Aorta (tissue), 5 donors: ENCODE data around the gene CPNE4. TPM values are rescaled to one million over a fixed set of nuclear protein-coding genes. Genes with fewer than 3 reads are reported as not detected.

Source experiments
- ATAC-seq: fragments of 200-7000 bp; cut with Tn5 transposase; one replicate; pipeline ENCODE4 v1.9.1; 2022; ENCODE audit warnings: moderate library complexity; ENCODE audit not compliant: low FRiP score
- DNase-seq, 2 donors: peaks; one replicate each; pipeline ENCODE4 v3.0.0-alpha.2; 2020
- H3K27ac ChIP-seq, 2 donors: one replicate each; pipeline ENCODE4 v1.5.1; 2013; ENCODE audit warnings: low read length in 2 of 2, mild to moderate bottlenecking in 2 of 2, moderate library complexity in 2 of 2, control low read depth in 1 of 2, inconsistent platforms in 1 of 2, low read depth in 1 of 2
- H3K27me3 ChIP-seq, 2 donors: one replicate each; pipeline ENCODE4 v1.6.1; 2013; ENCODE audit warnings: control low read depth in 1 of 2, low read length in 1 of 2, mild to moderate bottlenecking in 1 of 2, moderate library complexity in 1 of 2; ENCODE audit not compliant: insufficient read depth in 2 of 2, control insufficient read depth in 1 of 2
- H3K36me3 ChIP-seq, 2 donors: one replicate each; pipeline ENCODE4 v1.6.1; 2013; ENCODE audit warnings: control low read depth in 1 of 2, low read length in 1 of 2, mild to moderate bottlenecking in 1 of 2; ENCODE audit not compliant: insufficient read depth in 2 of 2, control insufficient read depth in 1 of 2
- H3K4me1 ChIP-seq, 2 donors: one replicate each; pipeline ENCODE4 v1.6.1; 2013; ENCODE audit warnings: low read length in 2 of 2, control low read depth in 1 of 2, mild to moderate bottlenecking in 1 of 2, moderate library complexity in 1 of 2; ENCODE audit not compliant: insufficient read depth in 2 of 2, control insufficient read depth in 1 of 2
- H3K4me3 ChIP-seq, 2 donors: one replicate each; pipeline ENCODE4 v1.5.1; 2013; ENCODE audit warnings: low read length in 2 of 2, control low read depth in 1 of 2, mild to moderate bottlenecking in 1 of 2
- H3K9me3 ChIP-seq: one replicate; pipeline ENCODE4 v1.6.1; 2013; ENCODE audit warnings: mild to moderate bottlenecking, low read length; ENCODE audit not compliant: control insufficient read depth
- WGBS, 2 donors: extraction: QIAGEN DNeasy Blood & Tissue Kit; methylation state at CpG; one replicate each; pipeline ENCODE4 v1.1.7; 2013; 5-methylcytosine and 5-hydroxymethylcytosine counted together
- intact Hi-C, 2 donors: fragments of 100-400 bp; cut with DNase I; formaldehyde crosslinking; loops; one replicate each; pipeline versions ENCODE4 v1.14.2 to v1.15.0; 2022
- polyA plus RNA-seq, 2 donors: library from polyadenylated mRNA; stranded (reverse); fragments of 200-250 nt; gene quantifications; one replicate each; pipeline ENCODE4 v1.2.3, GENCODE V29; 2013
- total RNA-seq, 2 donors: library from RNA; stranded (reverse); fragmentation: NEBNext Ultra II Directional; extraction: Animal tissue kit (Norgen Biotek cat#: 25700); gene quantifications; one replicate each; pipeline ENCODE4 v1.2.1, GENCODE V29; 2021
- donor health status: healthy with polysubstance abuse.
- donor health status: Bipolar disorder and iron deficiency.
- donor health status: DM: no; HTN: no; CAD: no.
- donor health status: DM: no; HTN: no; CAD: no.
- donor health status: DM: yes; HTN: yes; CAD: no.

Gene CPNE4
- total and polyA plus RNA-seq, 4 donors: 0.45 to 2.2 (median 1.1) TPM

GRCh38 chr3:131804565-131805133 lies 230.2 kb downstream of the CPNE4 start:
- no peaks in the 10 kb centered on the region for H3K27me3 ChIP-seq
- DNase-seq (no peak), ATAC-seq (no peak)
- peaks cover 2 to 3% of the 10 kb centered on the region in 2 donors for H3K4me1 ChIP-seq
- no peaks in the 10 kb centered on the region for H3K9me3 ChIP-seq
- no peaks in the 10 kb centered on the region for H3K36me3 ChIP-seq
- no peak overlapping the region for H3K4me3 ChIP-seq
- intact Hi-C loops: no loop called here
- no peak overlapping the region for H3K27ac ChIP-seq
- 3 to 10% methylated on average over 3 of the region's 3 CpGs for WGBS, 2 donors

- H3K4me1 ChIP-seq: peaks cover 2 to 3% of the 10 kb centered on the region in 2 donors
- H3K36me3 ChIP-seq: no peaks in the 10 kb centered on the region
- 91 to 98% methylated on average over 1 of the region's 1 CpG for WGBS, 2 donors
- DNase-seq: no peak
- no peak overlapping the region for H3K27ac ChIP-seq
- H3K27me3 ChIP-seq: no peaks in the 10 kb centered on the region
- H3K4me3 ChIP-seq: no peak overlapping the region
- ATAC-seq: no peak
- intact Hi-C loops: no loop called here
- H3K9me3 ChIP-seq: no peaks in the 10 kb centered on the region
Observed at GRCh38 chr3:131803113-131803512, 231.7 kb downstream of the CPNE4 start.

- WGBS, 2 donors: 83 to 87% methylated on average over 3 of the region's 3 CpGs
- H3K4me3 ChIP-seq: no peak overlapping the region
- H3K4me1 ChIP-seq: peaks cover 2 to 3% of the 10 kb centered on the region in 2 donors
- H3K27ac ChIP-seq: no peak overlapping the region
- no peak for DNase-seq
- H3K27me3 ChIP-seq: no peaks in the 10 kb centered on the region
- ATAC-seq: no peak
- no peaks in the 10 kb centered on the region for H3K9me3 ChIP-seq
- H3K36me3 ChIP-seq: no peaks in the 10 kb centered on the region
- intact Hi-C loops: no loop called here
Observed at GRCh38 chr3:131802029-131802428, 232.8 kb downstream of the CPNE4 start.

GRCh38 chr3:131801566-131801965 lies 233.2 kb downstream of the CPNE4 start:
- ATAC-seq: no peak
- intact Hi-C loops: no loop called here
- Histone ChIP-seq H3K36me3 (no peaks in the 10 kb centered on the region), H3K27me3 (no peaks in the 10 kb centered on the region), H3K4me3 (no peak overlapping the region), H3K27ac (no peak overlapping the region), H3K4me1 (peaks cover 2 to 3% of the 10 kb centered on the region in 2 donors), H3K9me3 (no peaks in the 10 kb centered on the region)
- DNase-seq: no peak
- WGBS, 2 donors: 65 to 75% methylated on average over 4 of the region's 4 CpGs

- 92 to 96% methylated on average over 1 of the region's 1 CpG for WGBS, 2 donors
- ATAC-seq: no peak
Observed at GRCh38 chr3:131797776-131798175, 237.0 kb downstream of the CPNE4 start.

GRCh38 chr3:131796558-131797198 lies 238.1 kb downstream of the CPNE4 start:
- Histone ChIP-seq H3K27me3 (no peaks in the 10 kb centered on the region), H3K4me3 (no peak overlapping the region), H3K9me3 (no peaks in the 10 kb centered on the region), H3K36me3 (no peaks in the 10 kb centered on the region), H3K4me1 (peaks cover 2 to 6% of the 10 kb centered on the region in 2 donors), H3K27ac (no peak overlapping the region)
- WGBS, 2 donors: 62 to 67% methylated on average over 4 of the region's 4 CpGs
- DNase-seq (no peak), ATAC-seq (no peak)
- intact Hi-C loops: loop anchor here in 1 of 2 donors (5.0 kb wide), 1 partner anchor 386 kb away; no protein-coding TSS in a partner anchor

More at GRCh38 chr3:131797776-131798175, 237.0 kb downstream of the CPNE4 start:
- intact Hi-C loops: loop anchor here in 1 of 2 donors (5.0 kb wide), 1 partner anchor 385 kb away; no protein-coding TSS in a partner anchor
- H3K4me3 ChIP-seq: no peak overlapping the region
- H3K36me3 ChIP-seq: no peaks in the 10 kb centered on the region
- peaks cover 2 to 6% of the 10 kb centered on the region in 2 donors for H3K4me1 ChIP-seq
- H3K27ac ChIP-seq: no peak overlapping the region
- no peaks in the 10 kb centered on the region for H3K9me3 ChIP-seq
- H3K27me3 ChIP-seq: no peaks in the 10 kb centered on the region
- no peak for DNase-seq

- WGBS, 2 donors: 88 to 90% methylated on average over 5 of the region's 5 CpGs
- intact Hi-C loops: loop anchor here in 1 of 2 donors (5.0 kb wide), 1 partner anchor 386 kb away; no protein-coding TSS in a partner anchor
- no peak for ATAC-seq
Observed at GRCh38 chr3:131796111-131796510, 238.7 kb downstream of the CPNE4 start.

GRCh38 chr3:131795390-131796090 lies 239.3 kb downstream of the CPNE4 start:
- Histone ChIP-seq H3K27ac (no peak overlapping the region), H3K27me3 (no peaks in the 10 kb centered on the region), H3K4me3 (no peak overlapping the region), H3K9me3 (no peaks in the 10 kb centered on the region), H3K4me1 (peaks cover 1 to 6% of the 10 kb centered on the region in 2 donors), H3K36me3 (no peaks in the 10 kb centered on the region)
- DNase-seq: no peak
- no peak for ATAC-seq
- 91 to 99% methylated on average over 3 of the region's 3 CpGs for WGBS, 2 donors
- intact Hi-C loops: loop anchor here (2.0 to 5.0 kb wide), 2 partner anchors 383 to 387 kb away; no protein-coding TSS in a partner anchor

More at GRCh38 chr3:131796111-131796510, 238.7 kb downstream of the CPNE4 start:
- Histone ChIP-seq H3K27me3 (no peaks in the 10 kb centered on the region), H3K36me3 (no peaks in the 10 kb centered on the region), H3K4me3 (no peak overlapping the region), H3K9me3 (no peaks in the 10 kb centered on the region), H3K27ac (no peak overlapping the region), H3K4me1 (peaks cover 2 to 6% of the 10 kb centered on the region in 2 donors)
- no peak for DNase-seq
